Transverse colon (tissue), 4 donors: Measurements from ENCODE around the gene UBE2V1. TPM values are rescaled to one million over a fixed set of nuclear protein-coding genes. Genes with fewer than 3 reads are reported as not detected.

Experiments used
- DNase-seq: peaks from one replicate; pipeline ENCODE4 v3.0.0-alpha.2; 2019
- H3K27ac ChIP-seq, 4 donors: fragments of 200-600 bp; sonication (generic); 2 replicates each; pipeline ENCODE4 v1.5.1; 2016 to 2018; ENCODE audit warnings: inconsistent platforms in 4 of 4
- H3K27me3 ChIP-seq: fragments of 200-600 bp; sonication (generic); 2 replicates; pipeline ENCODE4 v1.5.1; 2017; ENCODE audit warnings: inconsistent platforms
- H3K36me3 ChIP-seq, 4 donors: fragments of 200-600 bp; sonication (generic); 2 replicates each; pipeline ENCODE4 v1.5.1; 2017 to 2019; ENCODE audit warnings: inconsistent platforms in 4 of 4
- H3K4me1 ChIP-seq, 4 donors: fragments of 200-600 bp; sonication (generic); 2 replicates each; pipeline ENCODE4 v1.5.1; 2017 to 2020; ENCODE audit warnings: inconsistent platforms in 4 of 4
- H3K4me3 ChIP-seq, 4 donors: fragments of 200-600 bp; sonication (generic); 1 replicate in 1 of 4; 2 replicates in 3 of 4; pipeline versions ENCODE4 v1.5.1 to v1.6.1; 2017 to 2019; ENCODE audit warnings: inconsistent platforms in 4 of 4
- H3K9me3 ChIP-seq, 2 donors: fragments of 200-600 bp; sonication (generic); 2 replicates each; pipeline ENCODE4 v1.5.1; 2017 to 2019; ENCODE audit warnings: inconsistent platforms in 2 of 2
- CTCF ChIP-seq, 5 experiments: fragments of 200-600 bp in 3 of 5; fragments of 450-650 bp in 2 of 5; sonication (generic) in 3 of 5; IDR thresholded peaks; 1 replicate in 2 of 5; 2 replicates in 3 of 5; pipeline ENCODE4 v1.5.1; 2016 to 2017; ENCODE audit warnings: antibody characterized with exemption in 5 of 5, inconsistent platforms in 3 of 5, mild to moderate bottlenecking in 2 of 5, moderate library complexity in 1 of 5
- EP300 ChIP-seq: sonication (generic); formaldehyde crosslinking; IDR thresholded peaks from one replicate; pipeline ENCODE4 v1.6.1; 2017; ENCODE audit warnings: antibody characterized with exemption, low read depth
- POLR2A ChIP-seq: fragments of 450-650 bp; IDR thresholded peaks from one replicate; pipeline ENCODE4 v1.6.1; 2016; ENCODE audit warnings: antibody characterized with exemption, mild to moderate bottlenecking, moderate library complexity
- POLR2AphosphoS5 ChIP-seq, 3 donors: sonication (generic); formaldehyde crosslinking; IDR thresholded peaks; one replicate each; pipeline ENCODE4 v1.6.1; 2016; ENCODE audit warnings: antibody characterized with exemption in 3 of 3
- WGBS, 2 donors: methylation state at CpG; one replicate each; pipeline ENCODE4 v1.1.5; 2018; ENCODE audit warnings: low coverage in 1 of 2; 5-methylcytosine and 5-hydroxymethylcytosine counted together
- in situ Hi-C, 4 donors: fragments of 200-750 bp; cut with MboI; loops; one replicate each; pipeline versions ENCODE4 v1.15.0 to v1.15.1; 2017; ENCODE audit warnings: low sequenced_read_pairs in 3 of 4, low pct_ligation_motif_present in 1 of 4, low pct_unique_long_range_greater_than_20kb in 1 of 4
- intact Hi-C: fragments of 100-400 bp; cut with DNase I; formaldehyde crosslinking; loops from one replicate; pipeline ENCODE4 v1.15.1; 2023; ENCODE audit warnings: low total_unique reads
- total RNA-seq, 4 donors: library from RNA; depleted of rRNA; stranded (reverse); fragments of >200 nt; gene quantifications; one replicate each; pipeline ENCODE4 v1.1.0, GENCODE V29; 2016

Gene UBE2V1
- total RNA-seq, 4 donors from 2014 or later, result 23.7 to 104 (median 62.8) TPM

- TF ChIP-seq POLR2A (no peak), CTCF (IDR thresholded peaks at IDR 0.05) (no peak), POLR2AphosphoS5 (IDR thresholded peaks at IDR 0.05) (no peak), EP300 (no peak)
- intact Hi-C loops (no loop called here), in situ Hi-C loops (no loop called here)
- H3K4me3 ChIP-seq, result no peak overlapping the region
- no peak overlapping the region for H3K27ac ChIP-seq
- no peaks in the 10 kb centered on the region for H3K36me3 ChIP-seq
- peaks cover 12% of the 10 kb centered on the region for H3K27me3 ChIP-seq
- peak; percentile 18 for DNase-seq
- WGBS, 2 donors, result 44 to 60% methylated on average over 3 to 19 of the region's 19 CpGs
- H3K4me1 ChIP-seq, result peaks cover 5 to 16% (median 8%) of the 10 kb centered on the region in 4 donors
- H3K9me3 ChIP-seq, result no peaks in the 10 kb centered on the region
Observed at GRCh38 chr20:50053362-50054230, 59.4 kb downstream of the UBE2V1 start.

- in situ Hi-C loops, result no loop called here
- Histone ChIP-seq H3K36me3 (no peaks in the 10 kb centered on the region), H3K4me1 (peaks cover 5 to 16% (median 8%) of the 10 kb centered on the region in 4 donors), H3K27me3 (peaks cover 12% of the 10 kb centered on the region), H3K4me3 (no peak overlapping the region), H3K9me3 (no peaks in the 10 kb centered on the region), H3K27ac (no peak overlapping the region)
- no peak for DNase-seq
- 40 to 47% methylated on average over 4 to 20 of the region's 20 CpGs for WGBS, 2 donors
- no peak for TF ChIP-seq CTCF (IDR thresholded peaks at IDR 0.05)
- no peak for TF ChIP-seq EP300
- no peak for TF ChIP-seq POLR2A
- no peak for TF ChIP-seq POLR2AphosphoS5 (IDR thresholded peaks at IDR 0.05)
- intact Hi-C loops, result no loop called here
Observed at GRCh38 chr20:50052550-50053361, 60.2 kb downstream of the UBE2V1 start.

GRCh38 chr20:50050660-50051308 lies 62.2 kb downstream of the UBE2V1 start:
- Histone ChIP-seq H3K36me3 (no peaks in the 10 kb centered on the region), H3K4me1 (peaks cover 5 to 24% (median 8%) of the 10 kb centered on the region in 4 donors), H3K9me3 (no peaks in the 10 kb centered on the region), H3K27ac (no peak overlapping the region), H3K27me3 (peaks cover 12% of the 10 kb centered on the region), H3K4me3 (no peak overlapping the region)
- no peak for TF ChIP-seq EP300
- no peak for TF ChIP-seq POLR2AphosphoS5 (IDR thresholded peaks at IDR 0.05)
- no peak for TF ChIP-seq CTCF (IDR thresholded peaks at IDR 0.05)
- no peak for TF ChIP-seq POLR2A
- intact Hi-C loops (no loop called here), in situ Hi-C loops (no loop called here)
- no peak for DNase-seq
- 85% methylated on average over 11 of the region's 11 CpGs; no CpG with 5 or more reads in 1 of the 2 donors for WGBS, 2 donors

- intact Hi-C loops, result no loop called here
- Histone ChIP-seq H3K27me3 (peaks cover 12% of the 10 kb centered on the region), H3K9me3 (no peaks in the 10 kb centered on the region), H3K4me1 (peaks cover 5 to 21% (median 6%) of the 10 kb centered on the region in 4 donors), H3K27ac (no peak overlapping the region), H3K4me3 (no peak overlapping the region), H3K36me3 (no peaks in the 10 kb centered on the region)
- DNase-seq, result no peak
- TF ChIP-seq POLR2A (no peak), POLR2AphosphoS5 (IDR thresholded peaks at IDR 0.05) (no peak), CTCF (IDR thresholded peaks at IDR 0.05) (no peak), EP300 (no peak)
- in situ Hi-C loops, result no loop called here
- 97% methylated on average over 5 of the region's 5 CpGs; no CpG with 5 or more reads in 1 of the 2 donors for WGBS, 2 donors
Observed at GRCh38 chr20:50050214-50050613, 62.7 kb downstream of the UBE2V1 start.
